Osteoblast (primary cell): Measurements from ENCODE around the gene ESR1. TPM values are rescaled to one million over a fixed set of nuclear protein-coding genes. Genes with fewer than 3 reads are reported as not detected.

ENCODE experiments used
- DNase-seq: peaks from one replicate; pipeline ENCODE4 v3.0.0; 2011; ENCODE audit warnings: low spot score, mixed read lengths; ENCODE audit not compliant: insufficient read length; ENCODE audit errors: missing footprints
- H2AFZ ChIP-seq: 2 replicates; pipeline ENCODE4 v1.6.0; 2011; ENCODE audit warnings: mild to moderate bottlenecking, low read length
- H3K27ac ChIP-seq: 2 replicates; pipeline ENCODE4 v1.5.1; 2011; ENCODE audit warnings: mild to moderate bottlenecking, low read depth, low read length, moderate library complexity
- H3K27me3 ChIP-seq: 2 replicates; pipeline ENCODE4 v1.6.0; 2012; ENCODE audit warnings: mild to moderate bottlenecking, control low read depth, inconsistent platforms, low read length, moderate library complexity; ENCODE audit not compliant: insufficient read depth
- H3K36me3 ChIP-seq: 2 replicates; pipeline ENCODE4 v1.5.1; 2011; ENCODE audit warnings: mild to moderate bottlenecking, low read length, control low read depth, moderate library complexity; ENCODE audit not compliant: insufficient read depth
- H3K4me1 ChIP-seq: 2 replicates; pipeline ENCODE4 v1.5.1; 2011; ENCODE audit warnings: mild to moderate bottlenecking, low read length, control low read depth, moderate library complexity; ENCODE audit not compliant: insufficient read depth
- H3K4me2 ChIP-seq: 2 replicates; pipeline ENCODE4 v1.6.0; 2011; ENCODE audit warnings: mild to moderate bottlenecking, low read length; ENCODE audit not compliant: insufficient read depth
- H3K4me3 ChIP-seq: fragments of 200-600 bp; sonication (generic); 3 replicates; pipeline ENCODE4 v1.5.1; 2012; ENCODE audit warnings: mild to moderate bottlenecking, low read length, inconsistent platforms; ENCODE audit not compliant: insufficient read depth
- H3K79me2 ChIP-seq: 2 replicates; pipeline ENCODE4 v1.6.0; 2012; ENCODE audit warnings: mild to moderate bottlenecking, low read length, control low read depth, inconsistent platforms; ENCODE audit not compliant: insufficient read depth
- H3K9me3 ChIP-seq: 2 replicates; pipeline ENCODE4 v1.5.1; 2011; ENCODE audit warnings: low read depth, low read length, control low read depth
- H4K20me1 ChIP-seq: 2 replicates; pipeline ENCODE4 v1.6.0; 2012; ENCODE audit warnings: mild to moderate bottlenecking, low read length, control low read depth; ENCODE audit not compliant: insufficient read depth
- CTCF ChIP-seq: IDR thresholded peaks from 2 replicates; pipeline ENCODE4 v1.5.1; 2011; ENCODE audit warnings: mild to moderate bottlenecking, low read depth, low read length, moderate library complexity; ENCODE audit errors: extremely low read depth
- total RNA-seq: library from RNA; depleted of rRNA; stranded (reverse); fragments of >200 nt; gene quantifications from 2 replicates; pipeline ENCODE4 v1.2.3, GENCODE V29; 2012

Gene ESR1
- total RNA-seq, 1 donor: 3.3 TPM

GRCh38 chr6:152127432-152128165, 320.1 kb downstream of the ESR1 start:
- Histone ChIP-seq H3K9me3 (no peaks in the 10 kb centered on the region), H3K4me3 (no peak overlapping the region), H3K4me1 (peaks cover 16% of the 10 kb centered on the region), H3K79me2 (no peaks in the 10 kb centered on the region), H3K36me3 (peaks cover 27% of the 10 kb centered on the region), H3K27ac (no peak overlapping the region), H3K27me3 (no peaks in the 10 kb centered on the region), H4K20me1 (no peaks in the 10 kb centered on the region), H3K4me2 (no peak overlapping the region), H2AFZ (no peak overlapping the region)
- TF ChIP-seq CTCF: no peak
- DNase-seq: peak; percentile 57

- H4K20me1 ChIP-seq: no peaks in the 10 kb centered on the region
- no peak for DNase-seq
- H3K36me3 ChIP-seq: peaks cover 47% of the 10 kb centered on the region
- H3K4me2 ChIP-seq: peak overlapping the region; percentile 50
- peak overlapping the region; percentile 23 for H2AFZ ChIP-seq
- no peaks in the 10 kb centered on the region for H3K27me3 ChIP-seq
- peak overlapping the region; percentile 27 for H3K4me3 ChIP-seq
- no peaks in the 10 kb centered on the region for H3K79me2 ChIP-seq
- H3K9me3 ChIP-seq: no peaks in the 10 kb centered on the region
- no peak overlapping the region for H3K27ac ChIP-seq
- TF ChIP-seq CTCF: no peak
- H3K4me1 ChIP-seq: peaks cover 13% of the 10 kb centered on the region
Observed at GRCh38 chr6:152129691-152130151, 322.2 kb downstream of the ESR1 start.

GRCh38 chr6:152130441-152130840, 323.0 kb downstream of the ESR1 start:
- peaks cover 54% of the 10 kb centered on the region for H3K36me3 ChIP-seq

More at GRCh38 chr6:152130441-152130840, 323.0 kb downstream of the ESR1 start:
- H3K27ac ChIP-seq: no peak overlapping the region
- no peaks in the 10 kb centered on the region for H3K9me3 ChIP-seq
- no peak for TF ChIP-seq CTCF
- peaks cover 13% of the 10 kb centered on the region for H3K4me1 ChIP-seq
- H3K79me2 ChIP-seq: no peaks in the 10 kb centered on the region
- H3K4me3 ChIP-seq: no peak overlapping the region
- H3K27me3 ChIP-seq: no peaks in the 10 kb centered on the region
- peak overlapping the region; percentile 50 for H3K4me2 ChIP-seq
- DNase-seq: no peak
- H4K20me1 ChIP-seq: no peaks in the 10 kb centered on the region
- no peak overlapping the region for H2AFZ ChIP-seq
